ENCODE results near the gene SMPD1.

The SMPD1 gene

GRCh38 chr11:6440906-6441358, 50.7 kb downstream of the SMPD1 start, which contains the start of gene HPX:
TSS of gene HPX (minus strand) at chr11:6440987. CDS start at chr11:6440963, 24 bp downstream.
- intact Hi-C loops (cut with DNase I), result no loop called here
- DNase-seq, result no peak

DNA sequence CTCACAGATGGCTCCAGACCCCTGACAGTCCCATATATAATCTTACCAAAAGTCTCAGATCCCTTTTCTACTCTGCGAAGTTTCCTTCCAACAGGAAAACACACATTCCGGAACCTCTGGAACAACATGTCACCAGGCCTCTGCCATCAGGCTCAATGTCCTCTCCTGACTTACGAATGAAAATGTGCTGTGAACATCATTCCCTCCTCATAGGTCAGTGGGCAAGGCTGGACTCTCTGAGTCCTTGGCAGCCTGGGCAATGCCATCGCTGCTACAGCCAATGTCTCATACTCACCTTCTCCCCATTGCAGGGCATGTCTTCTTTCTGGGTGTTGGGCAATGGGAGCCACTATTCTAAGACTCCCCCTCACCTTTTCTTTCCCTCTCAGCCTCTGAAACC, 52.2 kb downstream of the SMPD1 start:
- no peak for DNase-seq
- intact Hi-C loops (cut with DNase I), result loop anchor here (2.0 kb wide), 1 partner anchor 64 kb away; no protein-coding TSS in a partner anchor

DNA sequence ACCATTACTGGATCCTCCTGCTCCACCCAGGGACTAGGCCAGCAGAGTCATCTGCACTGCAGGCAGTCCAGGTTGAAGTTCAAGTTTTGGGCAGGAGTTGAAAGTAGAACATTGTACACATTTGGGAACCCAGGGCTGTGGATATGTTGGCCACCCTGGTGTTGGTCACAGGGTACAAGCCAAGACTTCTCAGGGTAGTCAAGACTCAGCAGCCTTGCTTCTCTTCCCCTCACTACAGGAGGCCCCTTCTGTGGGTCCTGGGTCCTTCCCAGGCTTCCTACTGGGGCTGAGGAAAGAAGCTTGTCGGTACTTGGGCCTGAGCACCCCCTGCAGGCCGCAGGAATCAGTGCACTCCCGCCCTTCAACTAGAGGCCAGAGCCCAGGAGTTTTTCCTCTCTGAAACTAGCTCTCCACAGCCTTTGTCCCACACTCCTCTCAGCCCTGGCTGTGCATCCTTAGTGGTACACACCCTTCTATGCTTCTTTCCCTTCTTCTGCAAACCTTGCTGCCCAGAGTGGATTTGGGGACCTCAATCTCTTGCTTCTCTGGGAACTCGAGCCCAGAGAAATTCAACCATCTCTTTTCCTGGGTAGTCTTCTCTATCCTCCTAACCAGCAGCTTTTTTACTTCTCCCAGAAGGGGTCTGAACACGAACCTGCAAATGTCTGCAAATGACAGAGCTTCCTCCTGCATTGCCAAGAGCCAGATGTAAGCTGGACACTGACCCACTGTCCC, 53.2 kb downstream of the SMPD1 start:
- intact Hi-C loops (cut with DNase I), result loop anchor here (2.0 kb wide), 1 partner anchor 65 kb away; no protein-coding TSS in a partner anchor
- peak; percentile 51 to 91 (median 78) for DNase-seq

Data from head of caudate nucleus (tissue), 42 donors.